Keratinocyte (primary cell): ENCODE data around the gene ACOX2. TPM values are rescaled to one million over a fixed set of nuclear protein-coding genes. Genes with fewer than 3 reads are reported as not detected.

ENCODE experiments used
- DNase-seq: peaks from one replicate; pipeline ENCODE4 v3.0.0-alpha.2; 2011; ENCODE audit warnings: low read depth, missing footprints, low spot score
- FAIRE-seq: peaks from 2 replicates; lab custom pipeline; 2011; peaks lifted over from hg19 to GRCh38; lab: Jason Lieb, UNC
- H2AFZ ChIP-seq: 2 replicates; pipeline ENCODE4 v1.6.0; 2012; ENCODE audit warnings: low read length, control low read depth, inconsistent platforms; ENCODE audit not compliant: control insufficient read depth
- H3K27ac ChIP-seq: 2 replicates; pipeline ENCODE4 v1.5.1; 2011; ENCODE audit warnings: low read length; ENCODE audit not compliant: control insufficient read depth, insufficient read depth
- H3K27me3 ChIP-seq: 3 replicates; pipeline ENCODE4 v1.6.0; 2011; ENCODE audit warnings: low read length; ENCODE audit not compliant: control insufficient read depth, insufficient read depth; ENCODE audit errors: extremely low read depth
- H3K36me3 ChIP-seq, 2 experiments: 2 replicates in 1 of 2; 3 replicates in 1 of 2; pipeline ENCODE4 v1.5.1; 2011; ENCODE audit warnings: low read length in 2 of 2, mild to moderate bottlenecking in 1 of 2; ENCODE audit not compliant: control insufficient read depth in 2 of 2, insufficient read depth in 2 of 2; ENCODE audit errors: extremely low read depth in 1 of 2
- H3K4me1 ChIP-seq: 3 replicates; pipeline ENCODE4 v1.5.1; 2011; ENCODE audit warnings: low read length; ENCODE audit not compliant: control insufficient read depth, insufficient read depth; ENCODE audit errors: extremely low read depth
- H3K4me2 ChIP-seq: 3 replicates; pipeline ENCODE4 v1.6.0; 2011; ENCODE audit warnings: low read depth, low read length; ENCODE audit not compliant: control insufficient read depth, insufficient read depth; ENCODE audit errors: extremely low read depth
- H3K4me3 ChIP-seq, 3 experiments: fragments of 200-600 bp in 1 of 3; sonication (generic) in 1 of 3; 2 replicates in 2 of 3; 3 replicates in 1 of 3; pipeline ENCODE4 v1.5.1; 2011 to 2016; ENCODE audit warnings: low read length in 3 of 3, mild to moderate bottlenecking in 3 of 3, control low read depth in 2 of 3, inconsistent platforms in 1 of 3, low read depth in 1 of 3, mixed read lengths in 1 of 3, mixed run types in 1 of 3, moderate library complexity in 1 of 3; ENCODE audit not compliant: control insufficient read depth in 2 of 3, insufficient read depth in 2 of 3; ENCODE audit errors: extremely low read depth in 1 of 3
- H3K79me2 ChIP-seq: 2 replicates; pipeline ENCODE4 v1.6.0; 2012; ENCODE audit warnings: low read length; ENCODE audit not compliant: control insufficient read depth, insufficient read depth
- H3K9ac ChIP-seq: 3 replicates; pipeline ENCODE4 v1.6.0; 2011; ENCODE audit warnings: low read length; ENCODE audit not compliant: control insufficient read depth, insufficient read depth; ENCODE audit errors: extremely low read depth
- H3K9me1 ChIP-seq: 3 replicates; pipeline ENCODE4 v1.6.0; 2011; ENCODE audit warnings: low read length; ENCODE audit not compliant: control insufficient read depth, insufficient read depth; ENCODE audit errors: extremely low read depth
- H3K9me3 ChIP-seq: 2 replicates; pipeline ENCODE4 v1.5.1; 2012; ENCODE audit warnings: low read depth, low read length; ENCODE audit not compliant: control insufficient read depth
- H4K20me1 ChIP-seq: 3 replicates; pipeline ENCODE4 v1.6.0; 2011; ENCODE audit warnings: low read length; ENCODE audit not compliant: control insufficient read depth, insufficient read depth; ENCODE audit errors: extremely low read depth
- EZH2 ChIP-seq: IDR thresholded peaks from one replicate; pipeline ENCODE4 v1.6.1; 2012; ENCODE audit warnings: inconsistent platforms, mild to moderate bottlenecking, low read length, moderate library complexity
- dilution Hi-C: fragments of 300-500 bp; cut with MboI; formaldehyde crosslinking; loops from one replicate; pipeline ENCODE4 v1.7.0; 2020; ENCODE audit warnings: low sequenced_read_pairs; ENCODE audit not compliant: extremely low pct_ligation_motif_present
- polyA plus RNA-seq, 5 experiments: library from polyadenylated mRNA; depleted of rRNA in 3 of 5; stranded (reverse) in 3 of 5; stranded (forward) in 1 of 5; unstranded in 1 of 5; fragments of >200 nt; gene quantifications; 1 replicate in 1 of 5; 2 replicates in 3 of 5; 3 replicates in 1 of 5; pipeline versions ENCODE4 v1.2.1 to v1.2.3, GENCODE V29; 2011 to 2012; ENCODE audit warnings: missing spikeins in 2 of 5, low read depth in 1 of 5, low replicate concordance in 1 of 5
- TF ChIP-seq, protein P1 (sequence below), 3 experiments: IDR thresholded peaks in 1 of 3; conservative IDR thresholded peaks in 1 of 3; optimal IDR thresholded peaks in 1 of 3; 2 replicates in 2 of 3; 3 replicates in 1 of 3; pipeline versions ENCODE3 to v1.5.1; 2011; ENCODE audit warnings: low read length in 3 of 3, mild to moderate bottlenecking in 3 of 3, moderate library complexity in 2 of 3, control low read depth in 1 of 3, inconsistent platforms in 1 of 3; ENCODE audit not compliant: insufficient read depth in 2 of 3; ENCODE audit errors: extremely low read depth in 1 of 3

Gene ACOX2
- polyA plus RNA-seq, 1 donor (not counting 4 experiments of a cell fraction or from before 2014, with no cell fraction given): 0.20 TPM

GRCh38 chr3:58473275-58473674, 63.7 kb downstream of the ACOX2 start:
- no peak overlapping the region for H3K4me2 ChIP-seq

GRCh38 chr3:58471025-58471887, 65.7 kb downstream of the ACOX2 start:
- FAIRE-seq: peak; percentile 94
- H3K27ac ChIP-seq: peak overlapping the region; percentile 42

More at GRCh38 chr3:58473275-58473674, 63.7 kb downstream of the ACOX2 start:
- Histone ChIP-seq H3K4me1 (peaks cover 17% of the 10 kb centered on the region), H3K36me3 (no peaks in the 10 kb centered on the region), H3K9me1 (no peaks in the 10 kb centered on the region), H4K20me1 (no peaks in the 10 kb centered on the region), H3K79me2 (no peaks in the 10 kb centered on the region), H3K27ac (no peak overlapping the region), H3K9me3 (no peaks in the 10 kb centered on the region), H3K27me3 (no peaks in the 10 kb centered on the region), H3K9ac (no peak overlapping the region), H2AFZ (no peak overlapping the region), H3K4me3 (no peak overlapping the region)
- TF ChIP-seq, protein P1, sequence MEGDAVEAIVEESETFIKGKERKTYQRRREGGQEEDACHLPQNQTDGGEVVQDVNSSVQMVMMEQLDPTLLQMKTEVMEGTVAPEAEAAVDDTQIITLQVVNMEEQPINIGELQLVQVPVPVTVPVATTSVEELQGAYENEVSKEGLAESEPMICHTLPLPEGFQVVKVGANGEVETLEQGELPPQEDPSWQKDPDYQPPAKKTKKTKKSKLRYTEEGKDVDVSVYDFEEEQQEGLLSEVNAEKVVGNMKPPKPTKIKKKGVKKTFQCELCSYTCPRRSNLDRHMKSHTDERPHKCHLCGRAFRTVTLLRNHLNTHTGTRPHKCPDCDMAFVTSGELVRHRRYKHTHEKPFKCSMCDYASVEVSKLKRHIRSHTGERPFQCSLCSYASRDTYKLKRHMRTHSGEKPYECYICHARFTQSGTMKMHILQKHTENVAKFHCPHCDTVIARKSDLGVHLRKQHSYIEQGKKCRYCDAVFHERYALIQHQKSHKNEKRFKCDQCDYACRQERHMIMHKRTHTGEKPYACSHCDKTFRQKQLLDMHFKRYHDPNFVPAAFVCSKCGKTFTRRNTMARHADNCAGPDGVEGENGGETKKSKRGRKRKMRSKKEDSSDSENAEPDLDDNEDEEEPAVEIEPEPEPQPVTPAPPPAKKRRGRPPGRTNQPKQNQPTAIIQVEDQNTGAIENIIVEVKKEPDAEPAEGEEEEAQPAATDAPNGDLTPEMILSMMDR (optimal IDR thresholded peaks at IDR 0.05 in 1 of 3, IDR thresholded peaks at IDR 0.05 in 1 of 3, conservative IDR thresholded peaks at IDR 0.05 in 1 of 3; ENCODE audit: extremely low read depth in 1 of 3, insufficient read depth in 2 of 3, low read length in 3 of 3): no peak
- no peak for TF ChIP-seq EZH2
- FAIRE-seq: no peak
- dilution Hi-C loops: no loop called here
- DNase-seq: no peak

More at GRCh38 chr3:58471025-58471887, 65.7 kb downstream of the ACOX2 start:
- H3K36me3 ChIP-seq: no peaks in the 10 kb centered on the region
- H2AFZ ChIP-seq: no peak overlapping the region
- H3K79me2 ChIP-seq: no peaks in the 10 kb centered on the region
- dilution Hi-C loops: no loop called here
- no peaks in the 10 kb centered on the region for H3K9me1 ChIP-seq
- H3K4me1 ChIP-seq: peaks cover 17% of the 10 kb centered on the region
- no peak overlapping the region for H3K4me3 ChIP-seq
- peak; percentile 21 for DNase-seq
- H4K20me1 ChIP-seq: no peaks in the 10 kb centered on the region
- TF ChIP-seq, protein P1 (optimal IDR thresholded peaks at IDR 0.05 in 1 of 3, IDR thresholded peaks at IDR 0.05 in 1 of 3, conservative IDR thresholded peaks at IDR 0.05 in 1 of 3; ENCODE audit: extremely low read depth in 1 of 3, insufficient read depth in 2 of 3, low read length in 3 of 3): no peak
- no peak overlapping the region for H3K9ac ChIP-seq
- peak overlapping the region; percentile 78 for H3K4me2 ChIP-seq
- H3K9me3 ChIP-seq: no peaks in the 10 kb centered on the region
- H3K27me3 ChIP-seq: no peaks in the 10 kb centered on the region
